Stimulated activated naive CD8-positive, alpha-beta T cell treated with anti-CD3 and anti-CD28 coated beads, Interleukin-15, Interleukin-2, amounts not matched to agents 100 U/mL and 50 U/mL, for 24 hours (primary cell): ENCODE measurements around the gene CDKN1B.
A peak's percentile ranks its signal among the peaks of the same experiment; 100 is the strongest.

Source experiments
- ATAC-seq: fragments of 150-1000 bp; cut with Tn5 transposase; one replicate; pipeline ENCODE4 v1.10.0; 2021
- DNase-seq: peaks from one replicate; pipeline ENCODE4 v3.0.0; 2021

CDKN1B gene

GRCh38 chr12:12716793-12717585, at the start of gene CDKN1B:
Gene CDKN1B, plus strand, starts transcription at chr12:12717368. Its CDS starts 472 bp downstream, at chr12:12717840.
- ATAC-seq (peak; percentile 80), DNase-seq (peak; percentile 87)

- DNase-seq (no peak), ATAC-seq (no peak)
These were observed 49.2 kb upstream of the CDKN1B start for GRCh38 chr12:12668005-12668404.

GRCh38 chr12:12669020-12669419, 48.1 kb upstream of the CDKN1B start:
- DNase-seq (no peak), ATAC-seq (no peak)

- DNase-seq (no peak), ATAC-seq (no peak)
These were observed 45.1 kb upstream of the CDKN1B start for GRCh38 chr12:12671850-12672660.

- no peak for DNase-seq
- ATAC-seq = peak; percentile 96
These were observed 43.9 kb upstream of the CDKN1B start for GRCh38 chr12:12673296-12673695.

- DNase-seq (no peak), ATAC-seq (no peak)
These were observed 40.6 kb upstream of the CDKN1B start for GRCh38 chr12:12676605-12677004.

GRCh38 chr12:12681061-12681765, 36.0 kb upstream of the CDKN1B start:
- ATAC-seq (no peak), DNase-seq (no peak)

GRCh38 chr12:12682284-12682683, 34.9 kb upstream of the CDKN1B start:
- DNase-seq (no peak), ATAC-seq (no peak)

GRCh38 chr12:12683136-12683697, 34.0 kb upstream of the CDKN1B start:
- ATAC-seq (no peak), DNase-seq (no peak)

GRCh38 chr12:12683725-12684124, 33.4 kb upstream of the CDKN1B start:
- DNase-seq (no peak), ATAC-seq (no peak)

GRCh38 chr12:12684375-12685106, 32.6 kb upstream of the CDKN1B start:
- DNase-seq (no peak), ATAC-seq (no peak)

GRCh38 chr12:12685305-12685704, 31.9 kb upstream of the CDKN1B start:
- ATAC-seq (no peak), DNase-seq (no peak)

- no peak for ATAC-seq
These were observed 30.7 kb upstream of the CDKN1B start for GRCh38 chr12:12686472-12686871.

GRCh38 chr12:12686925-12687324, 30.2 kb upstream of the CDKN1B start:
- DNase-seq = no peak
- no peak for ATAC-seq

More at GRCh38 chr12:12686472-12686871, 30.7 kb upstream of the CDKN1B start:
- no peak for DNase-seq

GRCh38 chr12:12689647-12690300, 27.4 kb upstream of the CDKN1B start:
- ATAC-seq = no peak
- no peak for DNase-seq

- DNase-seq (no peak), ATAC-seq (peak; percentile 3)
These were observed 25.6 kb upstream of the CDKN1B start for GRCh38 chr12:12691549-12691948.

- no peak for DNase-seq
- ATAC-seq = no peak
These were observed 24.0 kb upstream of the CDKN1B start for GRCh38 chr12:12693111-12693671.

- ATAC-seq = peak; percentile 67
- DNase-seq = peak; percentile 92
These were observed 20.4 kb upstream of the CDKN1B start for GRCh38 chr12:12696562-12697383.

- no peak for ATAC-seq
- DNase-seq = no peak
These were observed 17.8 kb upstream of the CDKN1B start for GRCh38 chr12:12699345-12699744.

- ATAC-seq (no peak), DNase-seq (no peak)
These were observed 16.9 kb upstream of the CDKN1B start for GRCh38 chr12:12700254-12700653.
